EH (cell line): ENCODE results near the gene COA1.
A peak's percentile ranks its signal among the peaks of the same experiment; 100 is the strongest.
"Not testable (repeated sequence)": the region's sequence is repeated elsewhere in the genome, so short reads cannot be mapped to it uniquely, and the experiment has no call there.

Source experiments
- DNase-seq: peaks from one replicate; pipeline ENCODE4 v3.0.0-alpha.2; 2015; ENCODE audit warnings: low read depth

The COA1 gene, protein sequence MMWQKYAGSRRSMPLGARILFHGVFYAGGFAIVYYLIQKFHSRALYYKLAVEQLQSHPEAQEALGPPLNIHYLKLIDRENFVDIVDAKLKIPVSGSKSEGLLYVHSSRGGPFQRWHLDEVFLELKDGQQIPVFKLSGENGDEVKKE

GRCh38 chr7:43729214-43729923 lies at the start of gene COA1:
Gene COA1 (minus strand): TSS chr7:43729523. CDS start chr7:43648614, 80,909 bp downstream.
- peak; percentile 88 for DNase-seq

- not testable (repeated sequence) for DNase-seq
Observed at GRCh38 chr7:43778293-43779044, 49.1 kb upstream of the COA1 start.

GRCh38 chr7:43775255-43775654 lies 45.9 kb upstream of the COA1 start:
- DNase-seq, result not testable (repeated sequence)

GRCh38 chr7:43773268-43773667 lies 43.9 kb upstream of the COA1 start:
- DNase-seq, result not testable (repeated sequence)

- no peak for DNase-seq
Observed at GRCh38 chr7:43771573-43771972, 42.2 kb upstream of the COA1 start.

DNA sequence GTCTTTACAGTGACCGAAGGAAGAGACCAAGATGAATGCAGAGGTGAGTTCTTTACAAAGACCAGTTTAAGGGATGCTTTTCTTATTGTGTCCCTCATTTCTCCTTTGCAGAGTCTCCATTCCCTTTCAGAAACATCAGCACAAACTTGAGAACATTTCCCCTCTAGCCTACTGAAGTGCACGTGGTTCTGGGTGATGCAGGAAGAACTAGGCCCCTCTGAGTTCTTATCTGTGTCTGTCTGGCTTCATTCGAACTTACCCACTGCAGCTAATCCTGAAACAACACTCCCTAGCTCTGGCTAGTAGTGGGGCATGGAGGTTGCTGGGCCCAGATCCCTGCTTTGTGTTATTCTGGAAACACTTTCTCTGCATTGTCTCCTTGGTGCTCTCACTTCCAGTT lies 41.8 kb upstream of the COA1 start:
- DNase-seq, result no peak

GRCh38 chr7:43769791-43770465 lies 40.6 kb upstream of the COA1 start:
- no peak for DNase-seq

GRCh38 chr7:43769281-43769680 lies 40.0 kb upstream of the COA1 start:
- no peak for DNase-seq

GRCh38 chr7:43768887-43769272 lies 39.6 kb upstream of the COA1 start:
- DNase-seq, result no peak

GRCh38 chr7:43768201-43768886 lies 39.0 kb upstream of the COA1 start:
- DNase-seq, result no peak

DNA sequence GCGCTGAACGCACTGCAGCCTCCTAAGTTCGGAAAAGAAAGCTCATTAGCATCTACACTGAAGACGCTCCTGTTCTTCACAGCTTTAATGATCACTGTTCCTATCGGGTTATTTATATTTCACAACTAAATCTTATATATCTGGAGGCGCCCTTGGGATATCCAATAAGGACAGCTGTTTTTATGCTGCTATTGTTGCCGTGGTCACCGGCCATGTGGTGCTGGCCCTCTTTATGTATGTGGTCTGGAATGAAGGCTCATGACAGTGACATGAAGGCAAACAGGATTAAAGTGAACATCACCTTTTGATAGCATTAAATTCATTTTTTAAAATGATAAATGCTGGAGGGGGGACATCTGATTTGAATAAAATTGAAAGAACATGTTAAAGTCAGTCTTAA lies 38.0 kb upstream of the COA1 start:
- DNase-seq, result no peak

DNA sequence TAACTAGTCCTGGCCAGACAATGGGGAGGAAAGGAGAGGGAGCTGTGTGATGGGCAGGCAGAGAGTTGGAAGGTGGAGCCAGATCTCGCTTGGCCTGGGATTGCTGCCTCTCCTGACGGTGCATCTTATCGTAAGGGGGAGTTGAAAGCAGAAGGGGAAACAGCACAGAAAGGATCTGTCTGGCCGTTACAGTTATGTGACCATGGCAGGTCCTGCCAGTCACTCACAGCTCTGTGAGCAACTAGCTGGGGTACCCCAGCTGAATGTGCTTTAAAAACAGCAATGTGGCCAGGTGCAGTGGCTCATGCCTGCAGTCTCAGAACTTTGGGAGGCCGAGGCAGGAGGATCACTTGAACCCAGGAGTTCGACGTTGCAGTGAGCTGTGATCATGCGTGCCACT lies 37.2 kb upstream of the COA1 start:
- DNase-seq, result no peak

DNA sequence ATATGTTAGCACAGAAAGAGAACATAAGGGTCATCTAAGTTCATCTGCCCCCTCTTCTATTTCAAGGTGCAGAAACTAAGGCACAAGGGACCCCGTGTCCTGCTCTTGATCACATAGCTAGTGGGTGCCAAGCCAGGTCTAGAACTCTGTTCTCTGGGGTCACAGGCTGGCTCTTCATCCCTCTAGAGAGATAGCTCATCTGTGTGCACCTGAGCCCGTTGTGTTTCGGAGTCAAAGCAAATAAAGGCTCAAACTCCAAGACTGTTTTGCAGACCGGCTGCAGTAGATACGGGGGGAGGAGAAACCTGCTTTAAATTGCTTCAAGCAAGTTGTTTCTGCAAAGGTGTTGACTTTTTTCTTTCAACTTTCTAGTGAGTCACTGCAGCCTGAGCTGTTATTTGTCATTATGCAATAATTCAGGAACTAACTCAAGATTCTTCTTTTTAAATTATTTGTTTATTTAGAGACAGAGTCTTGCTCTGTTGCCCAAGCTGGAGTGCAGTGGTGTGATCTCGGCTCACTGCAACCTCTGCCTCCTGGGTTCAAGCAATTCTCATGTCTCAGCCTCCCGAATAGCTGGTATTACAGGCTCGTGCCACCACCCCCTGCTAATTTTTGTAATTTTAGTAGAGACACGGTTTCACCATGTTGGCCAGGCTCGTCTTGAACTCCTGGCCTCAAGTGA lies 35.6 kb upstream of the COA1 start:
- peak; percentile 37 for DNase-seq

DNA sequence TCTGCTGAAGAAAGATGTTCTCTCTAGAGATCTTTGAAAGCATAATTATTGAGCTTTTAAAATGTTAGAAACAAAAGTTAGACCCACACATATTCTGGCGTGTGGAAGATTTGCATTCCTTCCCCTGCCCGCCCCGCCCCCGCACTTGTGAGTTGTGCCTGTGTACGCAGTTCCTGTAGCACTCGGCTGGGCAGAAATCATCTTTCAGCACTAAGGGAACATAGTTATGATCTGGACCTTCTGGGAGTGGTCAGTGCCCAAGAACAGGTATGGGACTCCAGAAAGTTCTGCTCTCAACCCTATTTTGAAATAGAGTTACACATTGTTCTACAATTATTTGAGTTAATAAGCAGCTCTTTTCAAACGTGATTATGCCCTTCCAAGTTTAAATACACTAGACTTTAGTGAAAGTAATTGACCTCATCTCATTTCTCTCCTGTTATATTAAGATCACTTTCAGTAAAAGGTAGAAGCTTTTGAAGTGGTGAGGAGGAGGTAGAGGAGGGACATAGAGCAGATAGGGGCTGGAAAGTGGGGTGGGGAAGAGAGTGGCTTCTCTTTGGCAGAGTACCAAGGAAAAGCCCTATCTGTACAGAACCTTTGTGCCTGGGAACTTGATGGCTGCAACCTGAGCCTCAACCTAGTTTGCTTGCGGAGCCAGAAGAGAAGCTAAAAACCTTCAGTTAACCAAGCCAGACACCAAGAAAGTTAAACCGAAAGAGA lies 34.9 kb upstream of the COA1 start:
- no peak for DNase-seq

DNA sequence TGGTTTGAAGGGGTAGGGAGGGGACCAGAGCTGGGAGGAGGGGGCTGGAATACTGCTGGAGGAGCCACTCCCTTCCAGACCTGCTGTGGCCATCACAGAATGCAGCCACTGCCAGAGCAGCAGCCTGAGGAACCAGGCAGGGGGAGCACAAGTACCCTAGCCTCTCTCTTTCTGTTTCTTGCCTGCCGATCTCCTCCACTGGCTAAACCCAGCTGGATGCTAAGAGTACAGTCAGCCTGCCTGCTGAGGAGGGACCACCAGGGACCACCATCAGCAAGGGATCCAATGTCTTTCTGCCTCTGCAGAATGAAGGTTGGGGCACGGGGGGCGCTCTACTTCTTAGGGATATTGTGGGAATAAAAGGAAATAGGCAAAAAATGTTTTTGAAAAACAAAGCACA lies 33.9 kb upstream of the COA1 start:
- no peak for DNase-seq

DNA sequence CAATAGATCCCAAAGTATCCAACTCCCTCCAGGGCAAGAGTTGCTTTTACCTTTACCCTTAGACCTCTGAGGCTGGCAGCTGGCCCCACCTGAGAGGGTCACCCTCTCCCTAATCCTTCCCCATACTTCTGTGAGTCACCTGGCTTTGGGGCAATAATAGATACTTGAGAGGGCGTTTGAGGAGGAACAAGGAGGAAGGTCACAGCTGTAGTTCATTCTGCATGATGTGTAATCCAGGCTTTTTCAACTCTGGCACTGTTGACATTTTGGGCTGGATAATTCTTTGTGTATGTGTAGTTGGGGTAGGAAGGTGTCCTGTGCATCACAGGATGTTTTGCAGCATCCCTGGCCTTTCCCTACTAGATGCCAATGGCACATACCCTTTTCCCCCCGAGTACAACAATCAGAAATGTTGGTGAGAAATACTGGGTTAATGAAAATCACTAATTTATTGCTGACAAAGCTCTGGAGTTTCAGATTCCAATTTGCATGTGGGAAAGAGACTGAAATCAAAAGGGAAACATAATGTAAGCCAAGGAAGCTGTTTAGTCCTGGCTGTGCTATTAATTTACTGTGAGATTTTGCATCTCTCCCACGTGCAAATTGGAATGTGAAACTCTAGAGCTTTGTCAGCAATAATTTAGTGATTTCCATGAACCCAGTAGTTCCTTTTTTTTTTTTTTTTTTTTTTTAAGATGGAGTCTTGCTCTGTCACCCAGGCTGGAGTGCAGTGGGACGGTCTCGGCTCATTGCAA lies 32.8 kb upstream of the COA1 start:
- DNase-seq, result no peak

- DNase-seq, result no peak
Observed at GRCh38 chr7:43761382-43761781, 32.1 kb upstream of the COA1 start.

DNA sequence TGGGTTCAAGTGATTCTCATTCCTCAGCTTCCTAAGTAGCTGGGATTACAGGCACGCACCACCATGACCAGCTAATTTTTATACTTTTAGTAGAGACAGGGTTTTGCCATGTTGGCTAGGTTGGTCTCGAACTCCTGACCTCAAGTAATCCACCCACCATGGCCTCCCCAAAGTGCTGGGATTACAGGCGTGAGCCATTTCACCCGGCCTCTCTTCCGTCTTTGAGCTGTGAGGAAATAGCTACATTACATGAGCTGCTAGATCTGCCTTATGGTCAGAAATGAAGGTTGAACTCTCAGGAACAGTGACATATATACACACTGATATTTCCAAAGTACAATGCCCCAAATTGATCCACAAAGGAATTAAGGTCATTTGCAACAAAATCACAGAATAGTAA lies 31.5 kb upstream of the COA1 start:
- DNase-seq, result no peak

DNA sequence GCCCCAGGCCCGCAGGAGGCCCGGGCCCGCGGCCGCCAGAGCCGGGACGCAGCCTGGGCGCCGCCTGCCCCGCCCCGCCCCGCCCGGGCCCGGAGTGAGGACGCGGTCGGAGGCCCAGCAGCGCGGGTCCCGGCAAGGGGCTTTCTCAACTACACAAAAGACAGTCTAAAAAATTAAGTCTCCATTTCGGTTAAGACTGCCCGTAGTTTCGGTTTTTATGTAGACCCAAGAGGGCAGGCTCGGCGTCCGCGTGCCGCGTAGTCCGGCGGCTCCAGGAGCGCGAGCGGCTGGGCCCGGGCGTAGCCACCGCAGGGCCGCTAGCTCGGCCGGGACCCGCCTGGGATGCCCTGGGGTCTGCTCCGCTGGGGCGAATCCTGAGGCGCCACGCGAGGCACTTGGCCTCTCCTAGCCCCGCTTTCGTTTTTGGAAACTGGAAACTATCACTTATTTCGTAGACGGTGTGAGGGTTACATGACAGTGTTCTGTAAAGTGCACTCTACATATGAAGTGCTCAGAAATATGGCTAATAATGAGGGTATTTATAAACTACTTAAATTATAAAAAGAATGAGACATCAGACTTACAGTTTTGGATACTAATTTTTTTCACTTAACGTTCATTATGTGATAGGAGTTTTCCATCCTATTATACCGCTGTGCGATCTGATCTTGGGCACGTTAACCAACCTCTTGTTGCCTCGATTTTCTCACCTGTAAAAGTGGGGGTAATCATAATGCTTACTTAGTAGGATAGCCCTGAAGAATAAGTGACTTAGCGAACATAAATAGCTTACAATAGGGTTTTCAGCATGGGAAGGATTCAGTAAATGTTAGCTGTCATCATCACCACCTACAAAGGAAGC lies 29.7 kb upstream of the COA1 start:
- DNase-seq, result peak; percentile 54
